Aorta (tissue), 5 donors: ENCODE measurements around the gene KIAA1671. TPM values are rescaled to one million over a fixed set of nuclear protein-coding genes. Genes with fewer than 3 reads are reported as not detected.

Experiments
- ATAC-seq: fragments of 200-7000 bp; cut with Tn5 transposase; one replicate; pipeline ENCODE4 v1.9.1; 2022; ENCODE audit warnings: moderate library complexity; ENCODE audit not compliant: low FRiP score
- DNase-seq, 2 donors: peaks; one replicate each; pipeline ENCODE4 v3.0.0-alpha.2; 2020
- H3K27ac ChIP-seq, 2 donors: one replicate each; pipeline ENCODE4 v1.5.1; 2013; ENCODE audit warnings: low read length in 2 of 2, mild to moderate bottlenecking in 2 of 2, moderate library complexity in 2 of 2, control low read depth in 1 of 2, inconsistent platforms in 1 of 2, low read depth in 1 of 2
- H3K27me3 ChIP-seq, 2 donors: one replicate each; pipeline ENCODE4 v1.6.1; 2013; ENCODE audit warnings: control low read depth in 1 of 2, low read length in 1 of 2, mild to moderate bottlenecking in 1 of 2, moderate library complexity in 1 of 2; ENCODE audit not compliant: insufficient read depth in 2 of 2, control insufficient read depth in 1 of 2
- H3K36me3 ChIP-seq, 2 donors: one replicate each; pipeline ENCODE4 v1.6.1; 2013; ENCODE audit warnings: control low read depth in 1 of 2, low read length in 1 of 2, mild to moderate bottlenecking in 1 of 2; ENCODE audit not compliant: insufficient read depth in 2 of 2, control insufficient read depth in 1 of 2
- H3K4me1 ChIP-seq, 2 donors: one replicate each; pipeline ENCODE4 v1.6.1; 2013; ENCODE audit warnings: low read length in 2 of 2, control low read depth in 1 of 2, mild to moderate bottlenecking in 1 of 2, moderate library complexity in 1 of 2; ENCODE audit not compliant: insufficient read depth in 2 of 2, control insufficient read depth in 1 of 2
- H3K4me3 ChIP-seq, 2 donors: one replicate each; pipeline ENCODE4 v1.5.1; 2013; ENCODE audit warnings: low read length in 2 of 2, control low read depth in 1 of 2, mild to moderate bottlenecking in 1 of 2
- H3K9me3 ChIP-seq: one replicate; pipeline ENCODE4 v1.6.1; 2013; ENCODE audit warnings: mild to moderate bottlenecking, low read length; ENCODE audit not compliant: control insufficient read depth
- WGBS, 2 donors: extraction: QIAGEN DNeasy Blood & Tissue Kit; methylation state at CpG; one replicate each; pipeline ENCODE4 v1.1.7; 2013; 5-methylcytosine and 5-hydroxymethylcytosine counted together
- intact Hi-C, 2 donors: fragments of 100-400 bp; cut with DNase I; formaldehyde crosslinking; loops; one replicate each; pipeline versions ENCODE4 v1.14.2 to v1.15.0; 2022
- polyA plus RNA-seq, 2 donors: library from polyadenylated mRNA; stranded (reverse); fragments of 200-250 nt; gene quantifications; one replicate each; pipeline ENCODE4 v1.2.3, GENCODE V29; 2013
- total RNA-seq, 2 donors: library from RNA; stranded (reverse); fragmentation: NEBNext Ultra II Directional; extraction: Animal tissue kit (Norgen Biotek cat#: 25700); gene quantifications; one replicate each; pipeline ENCODE4 v1.2.1, GENCODE V29; 2021
- donor health status: healthy with polysubstance abuse.
- donor health status: Bipolar disorder and iron deficiency.
- donor health status: DM: no; HTN: no; CAD: no.
- donor health status: DM: no; HTN: no; CAD: no.
- donor health status: DM: yes; HTN: yes; CAD: no.

KIAA1671 gene
- total and polyA plus RNA-seq, 4 donors, result 11.5 to 93.3 (median 36.2) TPM

- WGBS, 2 donors, result 75 to 80% methylated on average over 6 of the region's 6 CpGs
- DNase-seq (no peak), ATAC-seq (no peak)
- no peaks in the 10 kb centered on the region for H3K36me3 ChIP-seq
- intact Hi-C loops, result no loop called here
- no peak overlapping the region for H3K4me3 ChIP-seq
- peaks cover 0 to 2% of the 10 kb centered on the region in 2 donors for H3K4me1 ChIP-seq
- H3K9me3 ChIP-seq, result no peaks in the 10 kb centered on the region
- peak overlapping the region; percentile 13 to 59 for H3K27ac ChIP-seq
- no peaks in the 10 kb centered on the region for H3K27me3 ChIP-seq
These were observed 142.1 kb downstream of the KIAA1671 start for GRCh38 chr22:25094579-25094978.

- Histone ChIP-seq H3K4me1 (peaks cover 0 to 2% of the 10 kb centered on the region in 2 donors), H3K27ac (peak overlapping the region in 1 of 2 donors; percentile 37), H3K4me3 (no peak overlapping the region), H3K27me3 (no peaks in the 10 kb centered on the region), H3K36me3 (no peaks in the 10 kb centered on the region), H3K9me3 (no peaks in the 10 kb centered on the region)
- DNase-seq (no peak), ATAC-seq (no peak)
- WGBS, 2 donors, result 67 to 74% methylated on average over 7 of the region's 7 CpGs
- intact Hi-C loops, result no loop called here
These were observed 143.4 kb downstream of the KIAA1671 start for GRCh38 chr22:25095869-25096268.

GRCh38 chr22:25096638-25097405 lies 144.3 kb downstream of the KIAA1671 start:
- 61 to 66% methylated on average over 17 of the region's 17 CpGs for WGBS, 2 donors
- intact Hi-C loops, result no loop called here
- H3K4me1 ChIP-seq, result peaks cover 0 to 5% of the 10 kb centered on the region in 2 donors
- H3K27ac ChIP-seq, result peak overlapping the region in 1 of 2 donors; percentile 12
- ATAC-seq (no peak), DNase-seq (no peak)
- H3K27me3 ChIP-seq, result no peaks in the 10 kb centered on the region
- H3K4me3 ChIP-seq, result no peak overlapping the region
- H3K36me3 ChIP-seq, result no peaks in the 10 kb centered on the region
- no peaks in the 10 kb centered on the region for H3K9me3 ChIP-seq

- Histone ChIP-seq H3K27me3 (no peaks in the 10 kb centered on the region), H3K27ac (peak overlapping the region in 1 of 2 donors; percentile 15), H3K4me1 (peaks cover 0 to 4% of the 10 kb centered on the region in 2 donors), H3K4me3 (no peak overlapping the region), H3K9me3 (no peaks in the 10 kb centered on the region), H3K36me3 (no peaks in the 10 kb centered on the region)
- whole genome bisulfite sequencing, 2 donors, result 51 to 61% methylated on average over 9 of the region's 9 CpGs
- intact Hi-C loops, result no loop called here
- DNase-seq (no peak), ATAC-seq (no peak)
These were observed 146.0 kb downstream of the KIAA1671 start for GRCh38 chr22:25098445-25099081.

GRCh38 chr22:25099202-25099601 lies 146.7 kb downstream of the KIAA1671 start:
- intact Hi-C loops, result no loop called here
- whole genome bisulfite sequencing, 2 donors, result 48 to 55% methylated on average over 4 of the region's 4 CpGs
- no peaks in the 10 kb centered on the region for H3K27me3 ChIP-seq
- H3K36me3 ChIP-seq, result no peaks in the 10 kb centered on the region
- no peaks in the 10 kb centered on the region for H3K9me3 ChIP-seq
- no peak overlapping the region for H3K4me3 ChIP-seq
- ATAC-seq, result no peak
- peak overlapping the region in 1 of 2 donors; percentile 15 for H3K27ac ChIP-seq
- H3K4me1 ChIP-seq, result peaks cover 0 to 4% of the 10 kb centered on the region in 2 donors
- no peak for DNase-seq

GRCh38 chr22:25100402-25100801 lies 147.9 kb downstream of the KIAA1671 start:
- Histone ChIP-seq H3K9me3 (no peaks in the 10 kb centered on the region), H3K36me3 (no peaks in the 10 kb centered on the region), H3K4me1 (peaks cover 0 to 4% of the 10 kb centered on the region in 2 donors), H3K4me3 (no peak overlapping the region), H3K27me3 (no peaks in the 10 kb centered on the region), H3K27ac (peak overlapping the region; percentile 7 to 94)
- WGBS, 2 donors, result 70 to 78% methylated on average over 4 of the region's 4 CpGs
- no peak for ATAC-seq
- DNase-seq, result no peak
- intact Hi-C loops, result no loop called here

- DNase-seq (no peak), ATAC-seq (peak; percentile 75)
- intact Hi-C loops, result no loop called here
- WGBS, 2 donors, result 2 to 4% methylated on average over 5 of the region's 5 CpGs
- Histone ChIP-seq H3K27ac (peak overlapping the region; percentile 7 to 94), H3K9me3 (no peaks in the 10 kb centered on the region), H3K27me3 (no peaks in the 10 kb centered on the region), H3K4me3 (no peak overlapping the region), H3K4me1 (peaks cover 3 to 4% of the 10 kb centered on the region in 2 donors), H3K36me3 (no peaks in the 10 kb centered on the region)
These were observed 148.4 kb downstream of the KIAA1671 start for GRCh38 chr22:25100948-25101347.

GRCh38 chr22:25101501-25101900 lies 149.0 kb downstream of the KIAA1671 start:
- H3K27me3 ChIP-seq, result no peaks in the 10 kb centered on the region
- no peak overlapping the region for H3K4me3 ChIP-seq
- no peak for DNase-seq
- ATAC-seq, result no peak
- peaks cover 3 to 4% of the 10 kb centered on the region in 2 donors for H3K4me1 ChIP-seq
- H3K36me3 ChIP-seq, result no peaks in the 10 kb centered on the region
- peak overlapping the region; percentile 73 to 82 for H3K27ac ChIP-seq
- H3K9me3 ChIP-seq, result no peaks in the 10 kb centered on the region
- WGBS, 2 donors, result 54% methylated on average over 4 of the region's 4 CpGs
- intact Hi-C loops, result no loop called here

GRCh38 chr22:25101986-25102385 lies 149.5 kb downstream of the KIAA1671 start:
- intact Hi-C loops, result no loop called here
- ATAC-seq (no peak), DNase-seq (no peak)
- Histone ChIP-seq H3K4me1 (peaks cover 3 to 4% of the 10 kb centered on the region in 2 donors), H3K27ac (peak overlapping the region; percentile 73 to 82), H3K36me3 (no peaks in the 10 kb centered on the region), H3K9me3 (no peaks in the 10 kb centered on the region), H3K27me3 (no peaks in the 10 kb centered on the region), H3K4me3 (no peak overlapping the region)
- WGBS, 2 donors, result 88 to 93% methylated on average over 4 of the region's 4 CpGs
